HEK293T (cell line): ENCODE measurements around the gene PHLDA3.

Source experiments
- CTCF ChIA-PET: fragments of 350-600 bp; formaldehyde crosslinking; extraction: SDS; loops from one replicate; lab custom pipeline; 2021; ENCODE audit warnings: antibody characterized with exemption, inconsistent platforms; lab: Yijun Ruan, JAX
- POLR2A ChIA-PET: fragments of 350-600 bp; formaldehyde crosslinking; extraction: SDS; loops from one replicate; lab custom pipeline; 2020; ENCODE audit warnings: antibody characterized with exemption, inconsistent platforms; lab: Yijun Ruan, JAX
- DNase-seq: peaks from one replicate; pipeline ENCODE4 v3.0.0; 2012; ENCODE audit warnings: mixed read lengths; ENCODE audit errors: extremely low spot score
- ARNT ChIP-seq: fragments of 450-650 bp; IDR thresholded peaks from 2 replicates; pipeline ENCODE4 v1.6.1; 2017; ENCODE audit warnings: mild to moderate bottlenecking
- BHLHE40 ChIP-seq: fragments of 450-650 bp; IDR thresholded peaks from 2 replicates; pipeline ENCODE4 v1.6.1; 2016; ENCODE audit warnings: mild to moderate bottlenecking, moderate library complexity, borderline replicate concordance
- CTBP1 ChIP-seq: fragments of 450-650 bp; IDR thresholded peaks from 2 replicates; pipeline ENCODE4 v1.6.1; 2016; ENCODE audit warnings: borderline replicate concordance
- ELF4 ChIP-seq: fragments of 450-650 bp; IDR thresholded peaks from 2 replicates; pipeline ENCODE4 v1.6.1; 2017; ENCODE audit warnings: antibody characterized with exemption
- FOXA1 ChIP-seq: fragments of 450-650 bp; IDR thresholded peaks from 2 replicates; pipeline ENCODE4 v1.6.1; 2016; ENCODE audit warnings: mild to moderate bottlenecking
- FOXK2 ChIP-seq: fragments of 450-650 bp; IDR thresholded peaks from 2 replicates; pipeline ENCODE4 v1.6.1; 2016; ENCODE audit warnings: mild to moderate bottlenecking
- FOXM1 ChIP-seq: fragments of 450-650 bp; IDR thresholded peaks from 2 replicates; pipeline ENCODE4 v1.6.1; 2017; ENCODE audit warnings: mild to moderate bottlenecking, borderline replicate concordance
- HDGF ChIP-seq: fragments of 450-650 bp; IDR thresholded peaks from 2 replicates; pipeline ENCODE4 v1.6.1; 2017; ENCODE audit warnings: antibody characterized with exemption, borderline replicate concordance
- L3MBTL2 ChIP-seq: fragments of 450-650 bp; conservative IDR thresholded peaks from 2 replicates; pipeline ENCODE4 v1.6.1; 2016; ENCODE audit warnings: mild to moderate bottlenecking
- LEF1 ChIP-seq: fragments of 450-650 bp; IDR thresholded peaks from 2 replicates; pipeline ENCODE4 v1.6.1; 2017; ENCODE audit warnings: mild to moderate bottlenecking, borderline replicate concordance
- NFRKB ChIP-seq: fragments of 450-650 bp; IDR thresholded peaks from 2 replicates; pipeline ENCODE4 v1.6.1; 2016; ENCODE audit warnings: mild to moderate bottlenecking, moderate library complexity
- PKNOX1 ChIP-seq: fragments of 450-650 bp; IDR thresholded peaks from 2 replicates; pipeline ENCODE4 v1.6.1; 2016
- SP1 ChIP-seq: fragments of 450-650 bp; IDR thresholded peaks from 2 replicates; pipeline ENCODE4 v1.6.1; 2017
- SUZ12 ChIP-seq: fragments of 450-650 bp; IDR thresholded peaks from 2 replicates; pipeline ENCODE4 v1.6.1; 2016; ENCODE audit warnings: mild to moderate bottlenecking
- TARDBP ChIP-seq: fragments of 450-650 bp; IDR thresholded peaks from 2 replicates; pipeline ENCODE4 v1.6.1; 2016
- ZNF384 ChIP-seq: fragments of 450-650 bp; IDR thresholded peaks from 2 replicates; pipeline ENCODE4 v1.6.1; 2016

The PHLDA3 gene

GRCh38 chr1:201501144-201501543, 32.2 kb upstream of the PHLDA3 start:
- ChIA-PET CTCF (interaction anchor here (1.0 to 5.0 kb wide), 3 partner anchors 12 to 19 kb away, joined by 3 to 58 read pairs (median 30); no protein-coding TSS in a partner anchor), POLR2A (no interaction called here)
- TF ChIP-seq FOXM1 (no peak), ZNF384 (no peak), PKNOX1 (no peak), TARDBP (no peak), FOXK2 (no peak), ELF4 (no peak), ARNT (no peak), NFRKB (no peak), CTBP1 (no peak), SUZ12 (no peak), SP1 (no peak), L3MBTL2 (no peak), BHLHE40 (no peak), LEF1 (no peak), FOXA1 (no peak), HDGF (no peak)
- no peak for DNase-seq

- DNase-seq, result no peak
- POLR2A ChIA-PET, result no interaction called here
- CTCF ChIA-PET, result interaction anchor here (1.0 to 5.0 kb wide), 3 partner anchors 11 to 19 kb away, joined by 3 to 58 read pairs (median 30); no protein-coding TSS in a partner anchor
- TF ChIP-seq NFRKB, result no peak
- TF ChIP-seq L3MBTL2, result no peak
- TF ChIP-seq HDGF, result no peak
- TF ChIP-seq SUZ12, result no peak
- TF ChIP-seq ARNT, result no peak
- no peak for TF ChIP-seq BHLHE40
- TF ChIP-seq SP1, result no peak
- no peak for TF ChIP-seq ZNF384
- TF ChIP-seq TARDBP, result no peak
- no peak for TF ChIP-seq CTBP1
- no peak for TF ChIP-seq FOXM1
- no peak for TF ChIP-seq PKNOX1
These were observed 31.7 kb upstream of the PHLDA3 start for GRCh38 chr1:201500670-201501120.

- DNase-seq, result no peak
- ChIA-PET CTCF (interaction anchor here (0.6 to 5.0 kb wide), 4 partner anchors 10 to 92 kb away, joined by 3 to 58 read pairs (median 4); no protein-coding TSS in a partner anchor), POLR2A (no interaction called here)
- TF ChIP-seq CTBP1 (no peak), TARDBP (no peak), ARNT (no peak), FOXK2 (no peak), SP1 (no peak), NFRKB (no peak), LEF1 (no peak), L3MBTL2 (no peak), ELF4 (no peak), PKNOX1 (no peak), FOXA1 (no peak), FOXM1 (no peak), HDGF (no peak), ZNF384 (no peak), SUZ12 (no peak), BHLHE40 (no peak)
These were observed 31.0 kb upstream of the PHLDA3 start for GRCh38 chr1:201499795-201500669.

GRCh38 chr1:201499191-201499590, 30.2 kb upstream of the PHLDA3 start:
- no peak for DNase-seq
- ChIA-PET POLR2A (no interaction called here), CTCF (interaction anchor here (0.6 to 1.5 kb wide), 2 partner anchors 17 to 92 kb away, joined by 3 to 5 read pairs; no protein-coding TSS in a partner anchor)
- TF ChIP-seq ARNT, result no peak
- TF ChIP-seq PKNOX1, result no peak
- TF ChIP-seq BHLHE40, result no peak
- TF ChIP-seq FOXK2, result no peak
- TF ChIP-seq NFRKB, result no peak
- TF ChIP-seq FOXA1, result no peak
- TF ChIP-seq LEF1, result no peak
- no peak for TF ChIP-seq ELF4

- ChIA-PET CTCF (interaction anchor here (0.8 to 1.5 kb wide), 2 partner anchors 14 to 16 kb away, joined by 5 to 6 read pairs; no protein-coding TSS in a partner anchor), POLR2A (no interaction called here)
- no peak for DNase-seq
- TF ChIP-seq L3MBTL2 (no peak), FOXK2 (no peak), NFRKB (no peak), SUZ12 (no peak), ZNF384 (no peak), ARNT (no peak), HDGF (no peak), TARDBP (no peak), SP1 (no peak), BHLHE40 (no peak), CTBP1 (no peak), FOXM1 (no peak), LEF1 (no peak), PKNOX1 (no peak), FOXA1 (no peak), ELF4 (no peak)
These were observed 29.6 kb upstream of the PHLDA3 start for GRCh38 chr1:201498621-201499020.
